GM21576 (cell line): ENCODE results near the gene HOXA9.

Experiments
- ATAC-seq: cut with Tn5 transposase; IDR thresholded peaks from one replicate; pipeline ENCODE4 v1.9.1; 2021; ENCODE audit warnings: mild to moderate bottlenecking, moderate library complexity; ENCODE audit not compliant: unreplicated experiment

Gene HOXA9

GRCh38 chr7:27145165-27145913 is 20.0 kb downstream of the HOXA9 start:
- no peak for ATAC-seq

- no peak for ATAC-seq
These were observed 20.6 kb downstream of the HOXA9 start for GRCh38 chr7:27144781-27145164.

GRCh38 chr7:27143950-27144780 is 21.2 kb downstream of the HOXA9 start:
- ATAC-seq = no peak

GRCh38 chr7:27143023-27143949 is 22.1 kb downstream of the HOXA9 start, which contains the start of gene HOXA5:
TSS of gene HOXA5 (minus strand) at chr7:27143681. CDS start at chr7:27143607, 74 bp downstream.
- ATAC-seq = no peak

GRCh38 chr7:27142580-27143022 is 22.7 kb downstream of the HOXA9 start:
- no peak for ATAC-seq

- no peak for ATAC-seq
These were observed 23.3 kb downstream of the HOXA9 start for GRCh38 chr7:27141923-27142579.

- ATAC-seq = no peak
These were observed 24.0 kb downstream of the HOXA9 start for GRCh38 chr7:27141137-27141922.

- ATAC-seq = no peak
These were observed 25.0 kb downstream of the HOXA9 start for GRCh38 chr7:27140126-27140857.

- ATAC-seq = no peak
These were observed 25.8 kb downstream of the HOXA9 start for GRCh38 chr7:27139334-27140125.

GRCh38 chr7:27138985-27139333 is 26.4 kb downstream of the HOXA9 start:
- no peak for ATAC-seq

- no peak for ATAC-seq
These were observed 26.9 kb downstream of the HOXA9 start for GRCh38 chr7:27138472-27138871.

- no peak for ATAC-seq
These were observed 27.6 kb downstream of the HOXA9 start for GRCh38 chr7:27137640-27138315.

- ATAC-seq = no peak
These were observed 30.9 kb downstream of the HOXA9 start for GRCh38 chr7:27134392-27134791.

GRCh38 chr7:27133409-27134231 is 31.7 kb downstream of the HOXA9 start:
- ATAC-seq = no peak

GRCh38 chr7:27132978-27133377 is 32.4 kb downstream of the HOXA9 start:
- ATAC-seq = no peak

GRCh38 chr7:27132214-27132613 is 33.1 kb downstream of the HOXA9 start:
- no peak for ATAC-seq

GRCh38 chr7:27131390-27131819 is 33.9 kb downstream of the HOXA9 start:
- ATAC-seq = no peak
